ENCODE results near the gene PTPRZ1.

The PTPRZ1 gene

GRCh38 chr7:121960678-121961077, 87.7 kb downstream of the PTPRZ1 start:
- peak in 1 of 2 experiments; percentile 68 for DNase-seq

GRCh38 chr7:121961089-121961867, 88.3 kb downstream of the PTPRZ1 start:
- peak; percentile 55 to 88 for DNase-seq

GRCh38 chr7:121966276-121966934, 93.4 kb downstream of the PTPRZ1 start:
- DNase-seq = no peak

GRCh38 chr7:121966935-121967332, 94.0 kb downstream of the PTPRZ1 start:
- DNase-seq = no peak

- peak in 1 of 2 experiments; percentile 6 for DNase-seq
Observed at GRCh38 chr7:121985476-121986030, 112.6 kb downstream of the PTPRZ1 start.

GRCh38 chr7:121992068-121992467, 119.1 kb downstream of the PTPRZ1 start:
- no peak for DNase-seq

- DNase-seq = peak; percentile 23 to 75
Observed at GRCh38 chr7:121994625-121995410, 121.9 kb downstream of the PTPRZ1 start.

GRCh38 chr7:122006687-122007086, 133.7 kb downstream of the PTPRZ1 start:
- peak in 1 of 2 experiments; percentile 31 for DNase-seq

GRCh38 chr7:122010116-122010515, 137.2 kb downstream of the PTPRZ1 start:
- no peak for DNase-seq

GRCh38 chr7:122013065-122013464, 140.1 kb downstream of the PTPRZ1 start:
- DNase-seq = no peak

- no peak for DNase-seq
Observed at GRCh38 chr7:122013630-122014029, 140.7 kb downstream of the PTPRZ1 start.

GRCh38 chr7:122014697-122015096, 141.7 kb downstream of the PTPRZ1 start:
- peak in 1 of 2 experiments; percentile 29 for DNase-seq

GRCh38 chr7:122018032-122018431, 145.1 kb downstream of the PTPRZ1 start:
- DNase-seq = no peak

- no peak for DNase-seq
Observed at GRCh38 chr7:122027058-122027457, 154.1 kb downstream of the PTPRZ1 start.

- no peak for DNase-seq
Observed at GRCh38 chr7:122033641-122034040, 160.7 kb downstream of the PTPRZ1 start.

- no peak for DNase-seq
Observed at GRCh38 chr7:122035876-122036275, 162.9 kb downstream of the PTPRZ1 start.

GRCh38 chr7:122038134-122038533, 165.2 kb downstream of the PTPRZ1 start:
- no peak for DNase-seq

GRCh38 chr7:122038904-122039303, 165.9 kb downstream of the PTPRZ1 start:
- no peak for DNase-seq

- DNase-seq = no peak
Observed at GRCh38 chr7:122040147-122040546, 167.2 kb downstream of the PTPRZ1 start.

GRCh38 chr7:122046402-122046801, 173.4 kb downstream of the PTPRZ1 start:
- DNase-seq = no peak

GRCh38 chr7:122054393-122054792, 181.4 kb downstream of the PTPRZ1 start:
- DNase-seq = no peak

- no peak for DNase-seq
Observed at GRCh38 chr7:122055073-122055472, 182.1 kb downstream of the PTPRZ1 start.

- no peak for DNase-seq
Observed at GRCh38 chr7:122056977-122057376, 184.0 kb downstream of the PTPRZ1 start.

Measured in SW 1271 (cell line).